IMR-90 (cell line): ENCODE data around the gene NOS1AP. TPM values are rescaled to one million over a fixed set of nuclear protein-coding genes. Genes with fewer than 3 reads are reported as not detected.
"Not testable (repeated sequence)": the region's sequence is repeated elsewhere in the genome, so short reads cannot be mapped to it uniquely, and the experiment has no call there.

Experiments
- ATAC-seq: fragments of 200-7000 bp; cut with Tn5 transposase; 2 replicates; pipeline ENCODE4 v1.9.1; 2020; ENCODE audit warnings: low read depth, mild to moderate bottlenecking, moderate library complexity
- BruUV-seq: library from RNA; stranded (reverse); fragments of 400-500 nt; replicated peaks from 2 replicates; lab custom pipeline; 2021; lab: Mats Ljungman, UMichigan
- CTCF ChIA-PET: fragments of 300-600 bp; formaldehyde crosslinking; extraction: SDS; loops from one replicate; lab custom pipeline; 2021; ENCODE audit warnings: antibody characterized with exemption; lab: Yijun Ruan, JAX
- POLR2A ChIA-PET: fragments of 300-600 bp; sonication (Branson Sonifier 250); formaldehyde crosslinking; loops from one replicate; lab custom pipeline; 2022; ENCODE audit warnings: antibody characterized with exemption; ENCODE audit not compliant: unreplicated experiment; lab: Charles Lee
- DNase-seq: peaks from one replicate; pipeline ENCODE4 v3.0.0; 2013
- H2AFZ ChIP-seq: replicated peaks from 2 replicates; pipeline ENCODE3; 2013; ENCODE audit warnings: low read length, mild to moderate bottlenecking; ENCODE audit not compliant: poor library complexity
- H2AK5ac ChIP-seq: 2 replicates; pipeline ENCODE4 v1.6.1; 2013; ENCODE audit warnings: low read depth, low read length, inconsistent platforms
- H2AK9ac ChIP-seq: replicated peaks from 2 replicates; pipeline ENCODE3; 2013; ENCODE audit warnings: mild to moderate bottlenecking, low read depth, low read length, moderate library complexity; ENCODE audit not compliant: poor library complexity
- H2BK120ac ChIP-seq: 2 replicates; pipeline ENCODE4 v1.6.1; 2013; ENCODE audit warnings: low read depth, low read length, inconsistent platforms
- H2BK15ac ChIP-seq: 3 replicates; pipeline ENCODE4 v1.6.1; 2013; ENCODE audit warnings: low read depth, low read length, inconsistent platforms
- H2BK20ac ChIP-seq: 2 replicates; pipeline ENCODE4 v1.6.1; 2013; ENCODE audit warnings: low read depth, mild to moderate bottlenecking, inconsistent platforms, low read length, moderate library complexity
- H2BK5ac ChIP-seq: 2 replicates; pipeline ENCODE4 v1.6.1; 2013; ENCODE audit warnings: mild to moderate bottlenecking, low read depth, low read length, inconsistent platforms; ENCODE audit not compliant: poor library complexity, severe bottlenecking
- H3K14ac ChIP-seq: replicated peaks from 2 replicates; pipeline ENCODE4 v1.6.1; 2013; ENCODE audit warnings: low read depth, low read length, inconsistent platforms
- H3K18ac ChIP-seq: 2 replicates; pipeline ENCODE4 v1.6.1; 2013; ENCODE audit warnings: low read depth, low read length, control low read depth
- H3K23ac ChIP-seq: 2 replicates; pipeline ENCODE4 v1.6.1; 2013; ENCODE audit warnings: low read depth, low read length, inconsistent platforms
- H3K27ac ChIP-seq: 2 replicates; pipeline ENCODE4 v1.5.1; 2013; ENCODE audit warnings: mild to moderate bottlenecking, control low read depth, low read length; ENCODE audit not compliant: insufficient read depth
- H3K27me3 ChIP-seq: 2 replicates; pipeline ENCODE4 v1.6.1; 2013; ENCODE audit warnings: low read length; ENCODE audit not compliant: control insufficient read depth, insufficient read depth
- H3K36me3 ChIP-seq: 2 replicates; pipeline ENCODE4 v1.6.1; 2013; ENCODE audit warnings: low read length, mixed read lengths; ENCODE audit not compliant: control insufficient read depth, insufficient read depth
- H3K4ac ChIP-seq: 2 replicates; pipeline ENCODE4 v1.6.1; 2013; ENCODE audit warnings: low read depth, low read length, inconsistent platforms
- H3K4me1 ChIP-seq: 2 replicates; pipeline ENCODE4 v1.6.1; 2013; ENCODE audit warnings: low read length, mixed read lengths; ENCODE audit not compliant: control insufficient read depth, insufficient read depth
- H3K4me2 ChIP-seq: 2 replicates; pipeline ENCODE4 v1.6.1; 2013; ENCODE audit warnings: low read depth, mild to moderate bottlenecking, control low read depth, low read length, moderate library complexity
- H3K4me3 ChIP-seq: 2 replicates; pipeline ENCODE4 v1.5.1; 2013; ENCODE audit warnings: low read depth, mild to moderate bottlenecking, control low read depth, low read length, moderate library complexity; ENCODE audit not compliant: insufficient read depth
- H3K56ac ChIP-seq: 2 replicates; pipeline ENCODE4 v1.6.1; 2013; ENCODE audit warnings: low read length, inconsistent platforms; ENCODE audit not compliant: insufficient read depth; ENCODE audit errors: extremely low read depth
- H3K79me1 ChIP-seq, 2 experiments: 2 replicates each; pipeline ENCODE4 v1.6.1; 2013; ENCODE audit warnings: low read length in 2 of 2, inconsistent platforms in 1 of 2, low read depth in 1 of 2
- H3K9ac ChIP-seq: 2 replicates; pipeline ENCODE4 v1.6.1; 2013; ENCODE audit warnings: low read depth, low read length, control low read depth
- H3K9me1 ChIP-seq: 2 replicates; pipeline ENCODE4 v1.6.1; 2013; ENCODE audit warnings: low read length, inconsistent platforms; ENCODE audit not compliant: insufficient read depth
- H3K9me3 ChIP-seq: 2 replicates; pipeline ENCODE4 v1.6.1; 2013; ENCODE audit warnings: low read length; ENCODE audit not compliant: control insufficient read depth, insufficient read depth
- H4K20me1 ChIP-seq: 2 replicates; pipeline ENCODE4 v1.6.1; 2013; ENCODE audit warnings: low read length, inconsistent platforms; ENCODE audit not compliant: insufficient read depth
- H4K5ac ChIP-seq: 2 replicates; pipeline ENCODE4 v1.6.1; 2013; ENCODE audit warnings: mild to moderate bottlenecking, low read depth, low read length, control low read depth
- H4K8ac ChIP-seq, 2 experiments: 2 replicates each; pipeline ENCODE4 v1.6.1; 2013; ENCODE audit warnings: low read depth in 2 of 2, low read length in 2 of 2, control low read depth in 1 of 2, inconsistent platforms in 1 of 2
- H4K91ac ChIP-seq: 2 replicates; pipeline ENCODE4 v1.6.1; 2013; ENCODE audit warnings: low read depth, low read length, inconsistent platforms; ENCODE audit not compliant: insufficient read depth
- whole genome bisulfite sequencing, 2 experiments: methylation state at CpG; one replicate each; pipeline versions ENCODE4 v1.1.5 to v1.1.7; 2013; ENCODE audit warnings: missing lambda C conversion rate in 2 of 2; ENCODE audit not compliant: insufficient read length in 1 of 2; ENCODE audit errors: extremely low coverage in 2 of 2; 5-methylcytosine and 5-hydroxymethylcytosine counted together
- dilution Hi-C: fragments of 300-500 bp; cut with HindIII; formaldehyde crosslinking; loops from one replicate; pipeline ENCODE4 v1.14.3; 2018; ENCODE audit warnings: low sequenced_read_pairs; ENCODE audit not compliant: unreplicated experiment
- in situ Hi-C: fragments of 300-500 bp; cut with MboI; formaldehyde crosslinking; loops from 3 replicates; pipeline ENCODE4 v1.14.3; 2019; ENCODE audit warnings: low sequenced_read_pairs, inconsistent platforms, mixed read lengths
- intact Hi-C: fragments of 100-400 bp; cut with micrococcal nuclease; formaldehyde crosslinking; loops from 2 replicates; pipeline ENCODE4 v1.10.0; 2022
- microRNA-seq, 2 experiments: library from miRNA; stranded (forward) in 1 of 2; unstranded in 1 of 2; fragments of 10-50 nt in 1 of 2; fragments of <30 nt in 1 of 2; gene quantifications in 1 of 2; microRNA quantifications in 1 of 2; one replicate each; pipeline versions ENCODE3 to v1.1.0; 2013 to 2020; ENCODE audit not compliant: insufficient read depth in 1 of 2, insufficient read length in 1 of 2, unreplicated experiment in 1 of 2
- polyA plus RNA-seq, 3 experiments: library from polyadenylated mRNA; depleted of rRNA; stranded (reverse); fragments of >200 nt; gene quantifications; 2 replicates each; pipeline ENCODE4 v1.2.3, GENCODE V29; 2012; ENCODE audit warnings: low replicate concordance in 1 of 3
- small RNA-seq, 5 experiments: library from RNA; depleted of rRNA; stranded (forward); fragments of <200 nt; gene quantifications; one replicate each; pipeline ENCODE3, GENCODE V24; 2012
- total RNA-seq: library from RNA; depleted of rRNA; stranded (reverse); fragments of >200 nt; gene quantifications from 2 replicates; pipeline ENCODE4 v1.2.3, GENCODE V29; 2012; rRNA removed

Gene NOS1AP
- total and polyA plus RNA-seq, 2 of the 4 experiments (the other 2 are of a cell fraction), result 0.18 to 0.19 TPM

DNA sequence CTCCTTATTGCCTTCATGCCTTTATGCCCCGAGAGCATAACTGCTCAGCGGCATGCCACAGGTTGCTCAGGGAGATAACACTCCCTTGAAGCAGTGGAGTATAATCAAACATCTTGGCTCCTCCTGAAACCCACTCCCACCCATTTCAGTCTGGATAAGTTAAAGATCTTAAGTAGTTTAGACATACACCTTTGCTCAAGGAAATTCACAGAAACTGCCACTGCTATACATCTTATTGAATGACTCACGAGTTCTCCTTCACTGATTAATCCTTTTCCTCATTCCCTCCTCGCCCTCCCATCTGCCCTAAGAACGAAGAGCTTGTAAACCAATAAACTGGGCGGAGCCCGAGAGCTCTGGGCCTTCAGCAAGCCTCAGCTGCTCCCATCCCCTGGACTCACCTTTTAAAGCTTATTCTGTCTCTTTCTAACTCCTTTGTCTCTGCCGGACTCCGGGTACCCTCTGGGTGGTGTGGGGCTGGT, 350.0 kb downstream of the NOS1AP start:
- H2BK5ac ChIP-seq, in situ Hi-C loops, H3K36me3 ChIP-seq, H3K4me1 ChIP-seq, H4K5ac ChIP-seq, H3K9me1 ChIP-seq, H3K79me1 ChIP-seq, H2BK15ac ChIP-seq, intact Hi-C loops, H3K27ac ChIP-seq, BruUV-seq, H2AK9ac ChIP-seq, DNase-seq, H4K91ac ChIP-seq, H3K18ac ChIP-seq, H4K20me1 ChIP-seq, H2BK120ac ChIP-seq, POLR2A ChIA-PET, ATAC-seq, dilution Hi-C loops, H3K9ac ChIP-seq, H3K4me2 ChIP-seq, H4K8ac ChIP-seq, H3K4ac ChIP-seq, H3K9me3 ChIP-seq, H2BK20ac ChIP-seq, H3K56ac ChIP-seq, CTCF ChIA-PET, H2AFZ ChIP-seq, H3K23ac ChIP-seq, H3K27me3 ChIP-seq, H2AK5ac ChIP-seq, H3K14ac ChIP-seq, H3K4me3 ChIP-seq: not testable (repeated sequence)
- 38% methylated on average over 3 of the region's 9 CpGs; no CpG with 5 or more reads in 1 of the 2 experiments for WGBS, 2 experiments

Small RNA genes lying within 50 kb of the gene (microRNA-seq; reads per million reads assigned to microRNA genes)
- gene MIR4654 (ENCODE audit: insufficient read depth in 1 of 2, insufficient read length in 1 of 2, unreplicated experiment in 1 of 2) (0 to 1.0 reads per million in 2 experiments), gene MIR556 (ENCODE audit: insufficient read depth in 1 of 2, insufficient read length in 1 of 2, unreplicated experiment in 1 of 2) (1.0 to 3.7 reads per million in 2 experiments), gene RNA5SP61 (ENCODE audit: insufficient read depth, insufficient read length) (not detected)

Small RNA genes lying within 50 kb of the gene (small RNA-seq; reads per million reads assigned to genes)
- gene MIR4654 (0 reads per million in 5 experiments), gene MIR556 (0 to 0.81 (median 0) reads per million in 5 experiments), gene RNA5SP61 (0 reads per million in 5 experiments)

Other genes with a start within 250 kb of the NOS1AP start
- 0.36 and 0.56 TPM in 2 replicates for gene OLFML2B, start 45.8 kb upstream of the NOS1AP start, total RNA-seq
- 0.74 and 0.80 TPM in 2 replicates for gene OLFML2B, start 45.8 kb upstream of the NOS1AP start, polyA plus RNA-seq (2012; rRNA removed)